Measurements from ENCODE around the gene DCPS. TPM values are rescaled to one million over a fixed set of nuclear protein-coding genes. Genes with fewer than 3 reads are reported as not detected.
A peak's percentile ranks its signal among the peaks of the same experiment; 100 is the strongest.

The DCPS gene
- total RNA-seq, 1 experiment from 2014 or later, result 52.6 TPM

DNA sequence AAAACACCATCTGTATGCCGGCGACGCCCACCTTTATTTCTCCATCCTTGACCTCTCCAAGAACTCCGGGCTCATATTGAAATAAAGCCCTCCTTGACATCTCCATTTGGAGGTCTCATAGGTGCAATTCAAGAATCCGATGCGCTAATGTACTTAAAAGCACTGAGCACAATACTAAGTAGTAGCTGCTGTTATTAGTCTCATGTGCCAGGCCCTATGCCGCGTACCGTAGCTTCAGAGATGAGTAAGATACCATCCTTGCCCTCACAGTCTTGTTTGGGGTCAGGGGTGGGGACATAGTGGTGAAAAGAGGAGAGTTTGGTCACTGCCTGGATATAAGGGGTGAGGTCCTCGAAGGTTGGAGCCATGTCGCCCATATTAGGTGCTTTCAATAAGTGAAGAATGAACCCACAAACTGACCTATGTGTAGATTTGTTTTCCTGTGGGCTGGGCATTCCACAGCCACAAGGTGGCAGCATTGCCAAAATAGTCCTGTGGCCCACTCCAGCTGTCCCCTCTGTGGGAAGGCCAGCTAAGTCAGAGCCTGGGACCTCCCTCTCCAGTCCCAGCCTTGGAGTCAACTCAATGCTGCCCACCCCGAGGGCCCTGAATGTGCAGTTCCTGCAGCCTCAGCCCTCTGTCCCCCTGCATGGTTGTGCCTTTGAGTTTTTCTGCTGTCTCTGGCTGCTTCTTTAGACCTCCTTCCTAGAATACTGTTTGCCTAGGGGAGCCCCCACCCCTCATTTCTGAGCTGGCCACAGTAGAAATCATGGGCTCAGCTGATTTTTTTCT lies 6.5 kb downstream of the DCPS start:
- no peaks in the 10 kb centered on the region for H3F3A ChIP-seq (ENCODE audit: low read length, unreplicated experiment)
- intact Hi-C loops (cut with micrococcal nuclease), result loop anchor here (1.0 to 5.0 kb wide), 7 partner anchors 42 to 1037 kb away; no protein-coding TSS in a partner anchor
- peaks cover 29% of the 10 kb centered on the region for H3K4me1 ChIP-seq (ENCODE audit: insufficient read depth, low read length)
- no peak overlapping the region for H3K4me3 ChIP-seq (ENCODE audit: low read length)
- no peaks in the 10 kb centered on the region for H3K9me3 ChIP-seq (ENCODE audit: low read length)
- H3K79me2 ChIP-seq (ENCODE audit: low read length), result peaks cover 25% of the 10 kb centered on the region
- peaks cover 19% of the 10 kb centered on the region for H3K36me3 ChIP-seq (ENCODE audit: low read depth, low read length)
- H3K27ac ChIP-seq (ENCODE audit: low read length), result peak overlapping the region; percentile 23
- no peaks in the 10 kb centered on the region for H4K20me1 ChIP-seq (ENCODE audit: low read length)
- H2AFZ ChIP-seq (ENCODE audit: low read length), result no peak overlapping the region
- ATAC-seq (peak; percentile 82), DNase-seq (peak; percentile 87)
- H3K9me2 ChIP-seq (replicated peaks; ENCODE audit: low read length), result no peaks in the 10 kb centered on the region
- TF ChIP-seq, protein P1, sequence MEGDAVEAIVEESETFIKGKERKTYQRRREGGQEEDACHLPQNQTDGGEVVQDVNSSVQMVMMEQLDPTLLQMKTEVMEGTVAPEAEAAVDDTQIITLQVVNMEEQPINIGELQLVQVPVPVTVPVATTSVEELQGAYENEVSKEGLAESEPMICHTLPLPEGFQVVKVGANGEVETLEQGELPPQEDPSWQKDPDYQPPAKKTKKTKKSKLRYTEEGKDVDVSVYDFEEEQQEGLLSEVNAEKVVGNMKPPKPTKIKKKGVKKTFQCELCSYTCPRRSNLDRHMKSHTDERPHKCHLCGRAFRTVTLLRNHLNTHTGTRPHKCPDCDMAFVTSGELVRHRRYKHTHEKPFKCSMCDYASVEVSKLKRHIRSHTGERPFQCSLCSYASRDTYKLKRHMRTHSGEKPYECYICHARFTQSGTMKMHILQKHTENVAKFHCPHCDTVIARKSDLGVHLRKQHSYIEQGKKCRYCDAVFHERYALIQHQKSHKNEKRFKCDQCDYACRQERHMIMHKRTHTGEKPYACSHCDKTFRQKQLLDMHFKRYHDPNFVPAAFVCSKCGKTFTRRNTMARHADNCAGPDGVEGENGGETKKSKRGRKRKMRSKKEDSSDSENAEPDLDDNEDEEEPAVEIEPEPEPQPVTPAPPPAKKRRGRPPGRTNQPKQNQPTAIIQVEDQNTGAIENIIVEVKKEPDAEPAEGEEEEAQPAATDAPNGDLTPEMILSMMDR (conservative IDR thresholded peaks at IDR 0.05; ENCODE audit: low read depth, low read length), result peak; percentile 98
- TF ChIP-seq EZH2phosphoT487 (IDR thresholded peaks at IDR 0.05; ENCODE audit: borderline replicate concordance, low read length) (no peak), EZH2 (IDR thresholded peaks at IDR 0.05; ENCODE audit: low read length, unreplicated experiment) (no peak)
- ChIA-PET CTCF (interaction anchor here (0.5 to 1.6 kb wide), 7 partner anchors 11 to 170 kb away, joined by 3 to 25 read pairs (median 4); no protein-coding TSS in a partner anchor), POLR2A (ENCODE audit: unreplicated experiment) (no interaction called here)
- BruUV-seq (replicated peaks), result no TSS peak
- no peaks in the 10 kb centered on the region for H3K27me3 ChIP-seq (ENCODE audit: low read length)
- no peak overlapping the region for H3K4me2 ChIP-seq (ENCODE audit: low read length)
- 0 out of 2 replicates have a peak overlapping the region, but pooled peaks have one; percentile 30 for H3K9ac ChIP-seq (ENCODE audit: low read length)

DNA sequence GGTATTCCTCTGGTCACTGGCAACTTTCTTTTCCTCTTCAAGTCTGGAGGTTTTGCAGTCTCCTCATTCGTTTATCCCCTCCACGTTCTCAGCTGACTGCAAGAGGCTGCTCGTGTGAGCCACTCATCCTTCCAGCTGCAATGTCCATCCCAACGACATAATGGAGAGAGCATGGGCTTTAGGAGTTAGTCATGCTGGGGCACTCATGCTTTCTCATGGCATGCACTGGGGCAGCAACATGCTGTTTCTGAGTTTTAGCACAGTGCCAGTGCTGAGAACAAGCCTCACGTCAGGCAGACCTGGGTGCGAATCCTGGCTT lies 7.1 kb downstream of the DCPS start:
- H3K4me1 ChIP-seq (ENCODE audit: insufficient read depth, low read length), result peaks cover 29% of the 10 kb centered on the region
- no peaks in the 10 kb centered on the region for H3K27me3 ChIP-seq (ENCODE audit: low read length)
- no peak overlapping the region for H2AFZ ChIP-seq (ENCODE audit: low read length)
- intact Hi-C loops (cut with micrococcal nuclease), result loop anchor here (1.0 to 5.0 kb wide), 7 partner anchors 41 to 1036 kb away; no protein-coding TSS in a partner anchor
- H4K20me1 ChIP-seq (ENCODE audit: low read length), result no peaks in the 10 kb centered on the region
- peaks cover 19% of the 10 kb centered on the region for H3K36me3 ChIP-seq (ENCODE audit: low read depth, low read length)
- TF ChIP-seq EZH2phosphoT487 (IDR thresholded peaks at IDR 0.05; ENCODE audit: borderline replicate concordance, low read length) (no peak), EZH2 (IDR thresholded peaks at IDR 0.05; ENCODE audit: low read length, unreplicated experiment) (no peak)
- TF ChIP-seq, protein P1 (conservative IDR thresholded peaks at IDR 0.05; ENCODE audit: low read depth, low read length), result no peak
- peaks cover 20% of the 10 kb centered on the region for H3K79me2 ChIP-seq (ENCODE audit: low read length)
- CTCF ChIA-PET, result interaction anchor here (0.5 to 1.6 kb wide), 4 partner anchors 12 to 170 kb away, joined by 3 to 25 read pairs (median 4); no protein-coding TSS in a partner anchor
- H3K9me3 ChIP-seq (ENCODE audit: low read length), result no peaks in the 10 kb centered on the region
- peak overlapping the region; percentile 23 for H3K27ac ChIP-seq (ENCODE audit: low read length)
- no peak overlapping the region for H3K4me3 ChIP-seq (ENCODE audit: low read length)
- no peak overlapping the region for H3K4me2 ChIP-seq (ENCODE audit: low read length)
- ATAC-seq, result peak; percentile 2; the same call in 1 of the 2 replicates
- no peaks in the 10 kb centered on the region for H3K9me2 ChIP-seq (replicated peaks; ENCODE audit: low read length)
- H3K9ac ChIP-seq (ENCODE audit: low read length), result 0 out of 2 replicates have a peak overlapping the region, but pooled peaks have one; percentile 30
- POLR2A ChIA-PET (ENCODE audit: unreplicated experiment), result no interaction called here
- DNase-seq, result no peak
- no TSS peak for BruUV-seq (replicated peaks)
- H3F3A ChIP-seq (ENCODE audit: low read length, unreplicated experiment), result no peaks in the 10 kb centered on the region

Data from PC-3 (cell line).